KOPT-K1 (cell line): ENCODE data around the gene KNTC1.
"Not testable (repeated sequence)": the region's sequence is repeated elsewhere in the genome, so short reads cannot be mapped to it uniquely, and the experiment has no call there.

Source experiments
- H3K27ac ChIP-seq: fragments of 200-600 bp; sonication (generic); 2 replicates; pipeline ENCODE4 v1.5.1; 2016; ENCODE audit warnings: antibody characterized with exemption, mild to moderate bottlenecking, low read depth, low read length; ENCODE audit not compliant: poor library complexity, severe bottlenecking
- H3K36me3 ChIP-seq: fragments of 200-600 bp; sonication (generic); 2 replicates; pipeline ENCODE4 v1.5.1; 2017; ENCODE audit warnings: antibody characterized with exemption, mild to moderate bottlenecking, low read length, moderate library complexity; ENCODE audit not compliant: insufficient read depth
- H3K9me3 ChIP-seq: fragments of 200-600 bp; sonication (generic); 2 replicates; pipeline ENCODE4 v1.5.1; 2017; ENCODE audit warnings: antibody characterized with exemption, low read length, mild to moderate bottlenecking; ENCODE audit not compliant: insufficient read depth, poor library complexity, severe bottlenecking

Gene KNTC1, protein sequence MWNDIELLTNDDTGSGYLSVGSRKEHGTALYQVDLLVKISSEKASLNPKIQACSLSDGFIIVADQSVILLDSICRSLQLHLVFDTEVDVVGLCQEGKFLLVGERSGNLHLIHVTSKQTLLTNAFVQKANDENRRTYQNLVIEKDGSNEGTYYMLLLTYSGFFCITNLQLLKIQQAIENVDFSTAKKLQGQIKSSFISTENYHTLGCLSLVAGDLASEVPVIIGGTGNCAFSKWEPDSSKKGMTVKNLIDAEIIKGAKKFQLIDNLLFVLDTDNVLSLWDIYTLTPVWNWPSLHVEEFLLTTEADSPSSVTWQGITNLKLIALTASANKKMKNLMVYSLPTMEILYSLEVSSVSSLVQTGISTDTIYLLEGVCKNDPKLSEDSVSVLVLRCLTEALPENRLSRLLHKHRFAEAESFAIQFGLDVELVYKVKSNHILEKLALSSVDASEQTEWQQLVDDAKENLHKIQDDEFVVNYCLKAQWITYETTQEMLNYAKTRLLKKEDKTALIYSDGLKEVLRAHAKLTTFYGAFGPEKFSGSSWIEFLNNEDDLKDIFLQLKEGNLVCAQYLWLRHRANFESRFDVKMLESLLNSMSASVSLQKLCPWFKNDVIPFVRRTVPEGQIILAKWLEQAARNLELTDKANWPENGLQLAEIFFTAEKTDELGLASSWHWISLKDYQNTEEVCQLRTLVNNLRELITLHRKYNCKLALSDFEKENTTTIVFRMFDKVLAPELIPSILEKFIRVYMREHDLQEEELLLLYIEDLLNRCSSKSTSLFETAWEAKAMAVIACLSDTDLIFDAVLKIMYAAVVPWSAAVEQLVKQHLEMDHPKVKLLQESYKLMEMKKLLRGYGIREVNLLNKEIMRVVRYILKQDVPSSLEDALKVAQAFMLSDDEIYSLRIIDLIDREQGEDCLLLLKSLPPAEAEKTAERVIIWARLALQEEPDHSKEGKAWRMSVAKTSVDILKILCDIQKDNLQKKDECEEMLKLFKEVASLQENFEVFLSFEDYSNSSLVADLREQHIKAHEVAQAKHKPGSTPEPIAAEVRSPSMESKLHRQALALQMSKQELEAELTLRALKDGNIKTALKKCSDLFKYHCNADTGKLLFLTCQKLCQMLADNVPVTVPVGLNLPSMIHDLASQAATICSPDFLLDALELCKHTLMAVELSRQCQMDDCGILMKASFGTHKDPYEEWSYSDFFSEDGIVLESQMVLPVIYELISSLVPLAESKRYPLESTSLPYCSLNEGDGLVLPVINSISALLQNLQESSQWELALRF (N-terminal part only)

DNA sequence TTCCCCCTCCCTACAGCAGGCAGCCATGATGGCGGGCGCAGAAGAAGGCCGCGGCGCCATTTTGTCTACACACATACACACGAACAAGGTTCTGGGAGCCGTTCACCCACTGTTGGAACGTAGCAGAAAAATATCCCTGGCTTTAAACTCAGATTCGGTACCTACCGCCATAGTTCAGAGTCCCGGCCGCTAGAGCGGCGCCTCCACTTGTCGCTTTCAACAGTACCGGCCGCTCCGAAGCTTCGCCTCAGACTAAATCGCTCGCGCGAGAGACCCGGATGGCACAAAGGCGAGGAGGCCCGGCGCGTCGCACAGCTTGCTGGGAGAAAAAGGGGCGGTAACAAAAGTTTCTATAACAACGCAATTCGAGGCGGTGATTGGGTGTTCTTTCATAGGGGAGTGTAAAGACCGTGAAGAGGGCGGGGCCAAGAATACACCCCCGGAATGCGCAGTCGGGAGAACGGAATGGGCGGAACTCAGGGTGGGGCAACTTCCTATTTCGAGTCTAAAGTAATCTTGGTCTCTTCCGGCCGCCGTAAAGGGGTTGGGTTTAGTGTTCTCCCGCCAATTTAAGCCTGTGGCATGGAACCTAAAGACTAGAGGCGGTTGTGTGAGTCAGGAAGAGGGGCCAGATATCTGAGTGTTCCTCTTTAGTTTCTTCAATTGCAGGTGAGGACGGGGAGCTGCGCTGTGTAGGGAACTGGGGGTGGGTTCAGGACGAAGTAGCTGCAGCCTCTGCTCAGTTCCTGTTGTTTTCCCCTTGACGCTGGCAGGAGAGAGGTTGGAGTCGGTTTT lies at the start of gene KNTC1, which contains the start of gene RSRC2:
TSS of gene KNTC1 (plus strand) at position 567 of the 795 bp plus-strand sequence. CDS start 2,815 bp downstream, outside the sequence.
TSS of gene RSRC2 (minus strand) at position 254 of the 795 bp plus-strand sequence. CDS start at position 171, 83 bp downstream.
- no peaks in the 10 kb centered on the region for H3K9me3 ChIP-seq
- peaks cover 74% of the 10 kb centered on the region for H3K36me3 ChIP-seq
- peak within 1 kb of the TSS; percentile 95 for H3K27ac ChIP-seq

DNA sequence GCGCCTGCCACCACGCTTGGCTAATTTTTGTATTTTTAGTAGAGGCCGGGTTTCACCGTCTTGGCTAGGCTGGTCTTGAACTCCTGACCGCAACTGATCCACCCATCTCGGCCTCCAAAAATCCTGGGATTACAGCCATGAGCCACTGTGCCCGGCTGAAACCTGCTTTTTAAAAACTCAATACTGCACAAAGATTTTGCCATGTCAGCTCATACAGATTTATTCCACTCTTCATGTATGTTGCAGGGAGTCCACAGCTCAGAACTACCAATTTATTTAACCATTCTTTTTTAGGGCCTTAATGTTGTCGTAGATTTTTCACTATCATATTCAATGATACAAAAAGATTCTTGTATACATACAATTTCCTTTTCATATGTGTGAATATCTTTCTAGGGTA lies 46.3 kb upstream of the KNTC1 start:
- no peak overlapping the region for H3K27ac ChIP-seq
- H3K9me3 ChIP-seq = no peaks in the 10 kb centered on the region
- H3K36me3 ChIP-seq = peaks cover 100% of the 10 kb centered on the region

DNA sequence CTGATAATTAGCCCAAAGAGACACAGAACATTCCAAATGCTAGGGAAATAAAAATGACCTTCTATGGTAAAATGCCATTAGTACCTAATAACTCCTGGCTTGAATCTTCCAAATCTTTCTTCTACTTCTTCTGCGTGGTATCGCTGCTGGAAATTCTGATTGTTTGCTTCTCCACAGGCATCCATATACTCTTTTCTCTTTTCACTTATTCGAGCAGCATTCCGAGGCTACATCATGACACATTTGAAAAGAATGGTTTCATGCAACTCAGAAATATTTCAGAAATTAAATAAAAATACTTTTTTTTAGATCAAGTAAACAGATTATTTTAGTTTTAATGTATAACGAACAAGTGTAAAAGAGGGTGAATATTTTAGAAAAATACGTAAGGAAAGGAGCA lies 45.2 kb upstream of the KNTC1 start:
- H3K27ac ChIP-seq = no peak overlapping the region
- peaks cover 100% of the 10 kb centered on the region for H3K36me3 ChIP-seq
- H3K9me3 ChIP-seq = no peaks in the 10 kb centered on the region

DNA sequence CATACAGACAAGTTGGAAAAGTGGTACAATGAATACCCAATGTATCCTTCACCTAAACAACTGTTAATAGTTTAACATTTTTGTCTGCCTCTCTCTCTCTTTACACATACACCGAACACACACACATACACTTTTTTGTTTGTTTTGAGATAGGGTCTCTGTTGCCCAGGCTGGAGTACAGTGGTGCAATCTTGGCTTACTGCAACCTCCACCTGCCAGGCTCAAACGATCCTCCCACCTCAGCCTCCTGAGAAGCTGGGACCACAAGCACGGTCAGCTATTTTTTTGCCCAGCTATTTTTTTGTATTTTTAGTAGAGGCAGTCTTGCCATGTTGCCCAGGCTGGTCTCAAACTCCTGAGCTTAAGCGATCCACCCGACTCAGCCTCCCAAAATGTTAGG lies 43.1 kb upstream of the KNTC1 start:
- H3K36me3 ChIP-seq = peaks cover 100% of the 10 kb centered on the region
- no peak overlapping the region for H3K27ac ChIP-seq
- no peaks in the 10 kb centered on the region for H3K9me3 ChIP-seq

DNA sequence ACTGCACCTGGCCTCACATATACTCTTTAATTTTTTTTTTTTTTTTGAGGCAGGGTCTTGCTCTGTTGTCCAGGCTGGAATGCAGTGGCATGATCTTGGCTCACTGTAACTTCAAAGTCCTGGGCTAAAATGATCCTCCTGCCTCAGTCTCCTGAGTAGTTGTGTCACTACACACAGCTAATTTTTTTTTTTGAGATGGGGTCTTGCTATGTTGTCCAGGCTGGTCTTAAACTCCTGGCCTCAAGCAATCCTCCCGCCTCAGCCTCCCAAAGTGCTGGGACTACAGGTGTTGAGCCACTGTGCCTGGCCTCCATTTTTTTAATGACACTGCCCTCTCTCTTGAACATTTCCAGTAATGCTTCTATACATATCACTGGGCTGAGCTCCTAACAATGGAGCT lies 42.7 kb upstream of the KNTC1 start:
- peaks cover 100% of the 10 kb centered on the region for H3K36me3 ChIP-seq
- H3K9me3 ChIP-seq, H3K27ac ChIP-seq: not testable (repeated sequence)

DNA sequence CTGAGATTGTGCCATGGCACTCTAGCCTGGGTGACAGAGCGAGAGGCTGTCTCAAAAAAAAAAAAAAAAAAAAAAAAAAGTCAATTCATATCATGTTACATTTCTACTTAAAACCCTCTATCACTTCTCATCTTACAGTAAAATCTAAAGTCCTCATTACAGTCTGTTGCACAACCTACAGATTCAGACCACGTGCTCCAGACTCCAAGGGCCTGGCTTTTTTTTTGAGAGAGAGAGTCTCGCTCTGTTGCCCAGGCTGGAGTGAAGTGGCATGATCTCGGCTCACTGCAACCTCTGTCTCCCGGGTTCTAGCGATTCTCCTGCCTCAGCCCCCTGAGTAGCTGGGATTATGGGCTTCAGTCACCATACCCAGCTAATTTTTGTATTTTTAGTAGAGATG lies 40.7 kb upstream of the KNTC1 start:
- not testable (repeated sequence) for H3K27ac ChIP-seq, H3K9me3 ChIP-seq
- peaks cover 100% of the 10 kb centered on the region for H3K36me3 ChIP-seq

DNA sequence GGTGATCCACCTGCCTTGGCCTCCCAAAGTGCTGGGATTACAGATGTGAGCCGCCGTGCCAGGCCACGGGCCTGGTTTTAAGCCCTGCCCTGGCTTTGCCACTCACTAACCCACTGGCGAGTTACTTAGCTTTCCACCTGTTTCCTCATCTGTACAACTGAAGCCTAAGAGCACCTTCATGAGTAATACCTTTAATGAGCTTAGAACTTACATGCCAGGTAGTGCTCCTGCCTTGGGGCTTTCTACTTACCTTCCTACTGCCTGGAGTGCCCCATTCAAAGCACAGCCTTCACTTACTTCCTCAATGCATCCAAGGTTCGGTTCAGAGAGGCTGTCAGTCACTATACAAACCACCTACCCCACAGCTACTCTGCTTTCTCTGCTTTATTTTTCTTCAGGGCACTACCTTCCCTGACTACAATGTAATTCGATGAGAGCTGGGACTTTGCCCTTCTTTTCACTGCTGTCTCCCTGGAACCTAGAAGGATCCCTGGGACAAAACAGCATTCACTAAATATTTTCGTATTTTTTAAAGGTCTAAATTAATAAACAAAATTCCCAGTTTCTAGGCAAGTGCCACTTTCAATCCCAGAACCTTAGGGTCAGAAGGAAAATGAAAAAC lies 40.1 kb upstream of the KNTC1 start:
- no peak overlapping the region for H3K27ac ChIP-seq
- H3K9me3 ChIP-seq = no peaks in the 10 kb centered on the region
- H3K36me3 ChIP-seq = peaks cover 100% of the 10 kb centered on the region

DNA sequence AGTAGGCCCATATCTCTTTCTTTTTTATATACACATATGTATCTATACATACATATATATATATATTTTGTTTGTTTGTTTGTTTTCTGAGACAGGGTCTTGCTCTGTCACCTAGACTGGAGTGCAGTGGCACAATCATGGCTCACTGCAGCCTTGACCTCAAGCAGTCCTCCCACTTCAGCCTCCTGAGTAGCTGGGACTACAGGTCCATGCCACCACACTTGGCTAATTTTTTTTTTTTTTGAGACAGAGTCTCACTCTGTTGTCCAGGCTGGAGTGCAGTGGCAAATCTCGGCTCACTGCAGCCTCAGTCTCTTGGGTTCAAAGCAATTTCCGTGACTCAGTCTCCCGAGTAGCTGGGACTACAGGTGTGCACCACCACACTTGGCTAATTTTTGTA lies 39.2 kb upstream of the KNTC1 start:
- H3K36me3 ChIP-seq = peaks cover 100% of the 10 kb centered on the region
- H3K27ac ChIP-seq = not testable (repeated sequence)

DNA sequence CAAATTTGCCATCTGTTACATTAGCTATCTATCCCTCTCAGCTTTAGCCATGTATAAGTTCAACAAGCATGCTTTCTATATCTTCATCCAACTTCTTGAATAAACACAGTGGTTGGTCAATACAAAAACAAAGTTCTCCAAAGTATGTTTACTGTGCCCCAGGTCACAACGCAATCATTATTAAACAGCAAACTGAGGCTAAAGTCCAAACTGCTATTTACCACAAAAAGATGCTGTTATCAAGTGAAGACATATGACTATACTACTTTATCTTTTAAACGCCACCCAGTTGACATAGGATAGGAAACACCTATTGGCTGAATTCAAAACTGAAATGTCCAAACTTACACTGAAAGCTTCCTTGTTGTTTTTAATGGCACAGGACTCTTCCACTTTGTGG lies 38.0 kb upstream of the KNTC1 start:
- H3K36me3 ChIP-seq = peaks cover 98% of the 10 kb centered on the region

More for the DNA sequence above, 39.2 kb upstream of the KNTC1 start:
- not testable (repeated sequence) for H3K9me3 ChIP-seq

DNA sequence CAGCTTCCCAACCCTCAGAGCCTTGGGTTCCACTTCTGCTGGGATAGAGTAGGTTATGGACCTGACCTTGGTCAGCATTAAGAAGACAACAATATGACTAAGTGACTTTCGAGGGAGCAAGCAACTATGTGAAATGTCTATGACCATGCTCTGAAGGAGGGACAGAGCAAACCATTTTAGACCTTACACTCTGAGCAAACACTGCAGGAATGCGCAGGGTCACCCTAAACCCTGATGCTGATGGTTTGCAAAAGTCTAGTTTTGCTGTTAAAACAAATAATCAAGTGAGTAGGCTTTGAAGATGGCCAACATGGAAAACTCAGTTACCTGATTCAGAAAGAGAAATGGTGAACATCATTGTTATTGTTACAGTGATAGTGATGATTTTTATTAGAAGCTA lies 35.1 kb upstream of the KNTC1 start:
- H3K27ac ChIP-seq = no peak overlapping the region
- H3K9me3 ChIP-seq = no peaks in the 10 kb centered on the region
- peaks cover 98% of the 10 kb centered on the region for H3K36me3 ChIP-seq

More for the DNA sequence above, 38.0 kb upstream of the KNTC1 start:
- H3K27ac ChIP-seq = no peak overlapping the region
- no peaks in the 10 kb centered on the region for H3K9me3 ChIP-seq

DNA sequence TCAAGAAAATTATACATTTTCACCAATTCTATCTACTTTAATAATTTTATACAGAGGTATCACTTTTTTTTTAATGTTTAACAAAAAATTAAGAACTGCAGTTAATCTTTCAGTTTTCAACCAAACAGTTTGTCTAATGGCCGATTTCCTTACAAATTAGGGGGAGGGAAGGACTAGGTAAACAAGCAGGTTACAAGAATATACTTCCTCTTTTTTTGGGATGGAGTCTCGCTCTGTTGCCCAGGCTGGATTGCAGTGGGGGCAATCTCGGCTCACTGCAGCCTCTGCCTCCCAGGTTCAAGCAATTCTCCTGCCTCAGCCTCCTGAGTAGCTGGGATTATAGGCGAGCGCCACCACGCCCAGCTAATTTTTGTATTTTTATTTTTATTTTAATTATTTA lies 33.8 kb upstream of the KNTC1 start:
- H3K27ac ChIP-seq, H3K9me3 ChIP-seq: not testable (repeated sequence)
- peaks cover 98% of the 10 kb centered on the region for H3K36me3 ChIP-seq

DNA sequence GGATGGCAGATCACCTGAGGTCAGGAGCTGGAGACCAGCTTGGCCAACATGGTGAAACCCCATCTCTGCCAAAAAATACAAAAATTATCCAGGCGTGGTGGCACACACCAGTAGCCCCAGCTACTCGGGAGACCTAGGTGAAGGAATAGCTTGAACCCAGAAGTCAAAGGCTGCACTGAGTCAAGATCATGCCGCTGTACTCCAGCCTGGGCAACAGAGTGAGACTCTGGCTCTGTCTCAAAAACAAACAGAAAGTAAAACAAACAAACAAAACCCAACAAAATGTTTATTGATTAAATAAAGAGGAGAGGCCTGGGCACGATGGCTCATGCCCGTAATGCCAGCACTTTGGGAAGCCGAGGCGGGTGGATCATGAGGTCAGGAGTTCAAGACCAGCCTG lies 31.8 kb upstream of the KNTC1 start:
- Histone ChIP-seq H3K27ac (no peak overlapping the region), H3K36me3 (peaks cover 78% of the 10 kb centered on the region), H3K9me3 (no peaks in the 10 kb centered on the region)

DNA sequence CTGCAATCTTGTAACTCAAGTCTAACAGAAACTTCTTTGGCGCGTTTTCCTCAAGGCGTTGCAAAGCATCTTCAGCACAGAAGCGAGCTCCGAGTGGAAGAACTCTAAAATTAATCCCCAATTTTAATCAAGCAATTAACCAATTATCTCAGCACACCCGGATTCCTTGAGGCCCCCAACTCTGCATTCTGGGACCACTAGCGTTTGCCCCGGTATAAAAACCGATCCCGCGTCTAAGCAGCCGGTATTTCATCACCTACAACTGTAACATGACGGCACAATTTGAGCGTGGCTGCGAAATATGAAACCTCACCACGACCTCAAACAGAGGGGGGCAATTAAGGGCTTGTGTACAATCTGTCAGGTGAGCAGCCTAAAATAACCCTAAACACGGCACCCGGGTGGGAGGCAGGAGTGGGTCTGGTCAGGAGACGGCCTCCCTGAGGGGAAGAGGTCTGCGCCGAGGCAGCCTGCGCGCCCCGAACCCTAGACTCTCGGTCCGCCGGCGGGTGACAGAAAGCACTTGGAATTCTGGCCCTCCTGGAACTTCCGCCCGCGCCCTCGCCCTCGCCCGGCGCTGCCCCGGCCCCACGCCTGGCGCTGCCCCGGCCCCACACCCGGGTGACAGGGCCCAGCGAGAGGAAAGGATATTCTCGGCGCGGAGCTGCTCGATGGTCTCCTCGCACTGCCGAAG lies 26.9 kb upstream of the KNTC1 start:
- Histone ChIP-seq H3K36me3 (peaks cover 57% of the 10 kb centered on the region), H3K27ac (peak overlapping the region; percentile 91), H3K9me3 (no peaks in the 10 kb centered on the region)
